HL-60 (cell line): ENCODE results near the gene CEP135.
A peak's percentile ranks its signal among the peaks of the same experiment; 100 is the strongest.

Source experiments
- DNase-seq, 2 experiments: peaks; one replicate each; pipeline ENCODE4 v3.0.0-alpha.2; 2010 to 2020; ENCODE audit warnings: low read depth in 1 of 2, low spot score in 1 of 2
- H3K27ac ChIP-seq: fragments of 250-450 bp; sonication (Bioruptor Pico); replicated peaks from 2 replicates; pipeline ENCODE4 v1.5.1; 2020; ENCODE audit warnings: mild to moderate bottlenecking, moderate library complexity
- H3K27me3 ChIP-seq: fragments of 250-450 bp; sonication (Bioruptor Pico); 2 replicates; pipeline ENCODE4 v1.5.1; 2021; ENCODE audit warnings: mild to moderate bottlenecking, moderate library complexity; ENCODE audit not compliant: insufficient read depth, poor library complexity, severe bottlenecking
- H3K4me3 ChIP-seq: replicated peaks from 2 replicates; pipeline ENCODE4 v1.5.1; 2011; ENCODE audit warnings: mild to moderate bottlenecking, control low read depth, low read length; ENCODE audit not compliant: insufficient read depth
- CTCF ChIP-seq: IDR thresholded peaks from one replicate; pipeline ENCODE4 v1.5.1; 2011; ENCODE audit warnings: low read length, control low read depth, inconsistent platforms; ENCODE audit not compliant: insufficient read depth
- GABPA ChIP-seq: IDR thresholded peaks from 2 replicates; pipeline ENCODE4 v1.6.1; 2012; ENCODE audit warnings: low read depth
- POLR2AphosphoS5 ChIP-seq: IDR thresholded peaks from 2 replicates; pipeline ENCODE4 v1.6.1; 2012; ENCODE audit warnings: low read depth
- SPI1 ChIP-seq: IDR thresholded peaks from 2 replicates; pipeline ENCODE4 v1.6.1; 2012; ENCODE audit warnings: low read depth, mild to moderate bottlenecking, borderline replicate concordance
- TF ChIP-seq, protein P1 (sequence below): IDR thresholded peaks from 2 replicates; pipeline ENCODE4 v1.6.1; 2012; ENCODE audit warnings: low read depth; ENCODE audit not compliant: insufficient replicate concordance

The CEP135 gene

DNA sequence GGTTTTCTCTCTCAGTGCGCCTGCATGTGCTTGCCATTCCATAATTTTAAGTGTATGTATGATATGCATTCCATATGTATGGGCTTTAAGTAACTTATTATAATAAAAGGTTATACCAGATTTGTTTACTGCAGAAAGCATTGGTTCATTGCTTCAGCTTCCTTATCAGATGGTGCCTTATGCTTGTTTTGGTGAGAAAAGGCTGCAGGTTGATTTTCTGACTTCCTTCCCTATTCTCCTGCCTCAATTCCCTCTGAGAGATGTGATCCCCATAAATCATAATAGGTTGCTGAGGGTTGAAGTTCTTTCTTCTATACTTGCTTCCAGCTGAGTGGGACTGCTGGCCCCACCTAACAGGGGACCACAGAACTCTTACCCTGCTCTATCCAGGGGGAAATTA lies 10.3 kb upstream of the CEP135 start:
- H3K27me3 ChIP-seq = no peaks in the 10 kb centered on the region
- no peak overlapping the region for H3K27ac ChIP-seq
- DNase-seq = no peak
- TF ChIP-seq POLR2AphosphoS5 = no peak
- TF ChIP-seq, protein P1, sequence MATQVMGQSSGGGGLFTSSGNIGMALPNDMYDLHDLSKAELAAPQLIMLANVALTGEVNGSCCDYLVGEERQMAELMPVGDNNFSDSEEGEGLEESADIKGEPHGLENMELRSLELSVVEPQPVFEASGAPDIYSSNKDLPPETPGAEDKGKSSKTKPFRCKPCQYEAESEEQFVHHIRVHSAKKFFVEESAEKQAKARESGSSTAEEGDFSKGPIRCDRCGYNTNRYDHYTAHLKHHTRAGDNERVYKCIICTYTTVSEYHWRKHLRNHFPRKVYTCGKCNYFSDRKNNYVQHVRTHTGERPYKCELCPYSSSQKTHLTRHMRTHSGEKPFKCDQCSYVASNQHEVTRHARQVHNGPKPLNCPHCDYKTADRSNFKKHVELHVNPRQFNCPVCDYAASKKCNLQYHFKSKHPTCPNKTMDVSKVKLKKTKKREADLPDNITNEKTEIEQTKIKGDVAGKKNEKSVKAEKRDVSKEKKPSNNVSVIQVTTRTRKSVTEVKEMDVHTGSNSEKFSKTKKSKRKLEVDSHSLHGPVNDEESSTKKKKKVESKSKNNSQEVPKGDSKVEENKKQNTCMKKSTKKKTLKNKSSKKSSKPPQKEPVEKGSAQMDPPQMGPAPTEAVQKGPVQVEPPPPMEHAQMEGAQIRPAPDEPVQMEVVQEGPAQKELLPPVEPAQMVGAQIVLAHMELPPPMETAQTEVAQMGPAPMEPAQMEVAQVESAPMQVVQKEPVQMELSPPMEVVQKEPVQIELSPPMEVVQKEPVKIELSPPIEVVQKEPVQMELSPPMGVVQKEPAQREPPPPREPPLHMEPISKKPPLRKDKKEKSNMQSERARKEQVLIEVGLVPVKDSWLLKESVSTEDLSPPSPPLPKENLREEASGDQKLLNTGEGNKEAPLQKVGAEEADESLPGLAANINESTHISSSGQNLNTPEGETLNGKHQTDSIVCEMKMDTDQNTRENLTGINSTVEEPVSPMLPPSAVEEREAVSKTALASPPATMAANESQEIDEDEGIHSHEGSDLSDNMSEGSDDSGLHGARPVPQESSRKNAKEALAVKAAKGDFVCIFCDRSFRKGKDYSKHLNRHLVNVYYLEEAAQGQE = no peak
- no peak for TF ChIP-seq CTCF
- no peak for TF ChIP-seq GABPA
- TF ChIP-seq SPI1 = no peak
- H3K4me3 ChIP-seq = no peak overlapping the region

GRCh38 chr4:55939421-55939820 lies 9.3 kb upstream of the CEP135 start:
- DNase-seq = no peak

GRCh38 chr4:55941881-55942396 lies 6.8 kb upstream of the CEP135 start:
- no peaks in the 10 kb centered on the region for H3K27me3 ChIP-seq
- no peak overlapping the region for H3K27ac ChIP-seq
- DNase-seq = no peak
- TF ChIP-seq POLR2AphosphoS5 (no peak), CTCF (no peak), GABPA (no peak), SPI1 (no peak)
- TF ChIP-seq, protein P1 = no peak
- H3K4me3 ChIP-seq = no peak overlapping the region

More at GRCh38 chr4:55939421-55939820, 9.3 kb upstream of the CEP135 start:
- no peak overlapping the region for H3K4me3 ChIP-seq
- TF ChIP-seq SPI1 = no peak
- no peaks in the 10 kb centered on the region for H3K27me3 ChIP-seq
- no peak overlapping the region for H3K27ac ChIP-seq

DNA sequence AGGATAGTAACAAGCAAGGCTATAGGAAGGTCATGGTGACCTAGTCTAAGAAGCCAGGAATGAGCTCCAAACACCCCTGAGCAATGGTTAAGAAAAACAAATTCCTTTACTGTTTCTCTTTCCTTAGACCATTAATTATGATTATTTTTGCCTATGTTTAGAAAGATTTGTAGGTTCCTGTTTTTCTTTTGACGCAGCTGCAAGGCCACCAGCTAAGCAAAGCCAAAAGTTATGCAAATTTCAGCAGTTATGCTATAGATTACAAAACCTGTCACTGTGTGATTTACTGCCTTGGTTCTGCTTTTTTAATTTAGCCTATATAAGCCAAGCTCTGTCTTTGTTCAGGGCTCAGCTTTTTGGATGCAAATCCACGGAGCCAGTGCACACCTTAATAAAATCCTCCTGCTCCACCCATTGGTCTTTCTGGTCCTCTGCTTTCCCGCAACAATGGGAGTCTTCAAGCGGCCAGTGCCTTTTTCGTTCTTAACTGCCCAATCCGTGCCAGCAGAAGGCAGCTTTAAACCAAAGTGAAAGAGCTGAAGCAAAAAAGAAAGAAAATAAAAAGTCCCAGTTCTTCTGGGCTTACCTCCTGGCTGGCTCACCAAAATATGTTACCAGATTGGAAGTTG lies 1.4 kb upstream of the CEP135 start:
- DNase-seq = peak; percentile 10 to 76
- peak overlapping the region; percentile 67 for H3K4me3 ChIP-seq
- no peaks in the 10 kb centered on the region for H3K27me3 ChIP-seq
- peak overlapping the region; percentile 97 for H3K27ac ChIP-seq
- TF ChIP-seq POLR2AphosphoS5 (no peak), SPI1 (peak; percentile 33; the same call in 1 of the 2 replicates)
